IMR-90 (cell line): Measurements from ENCODE around the gene LRRC18. TPM values are rescaled to one million over a fixed set of nuclear protein-coding genes. Genes with fewer than 3 reads are reported as not detected.

Experiments
- ATAC-seq: fragments of 200-7000 bp; cut with Tn5 transposase; 2 replicates; pipeline ENCODE4 v1.9.1; 2020; ENCODE audit warnings: low read depth, mild to moderate bottlenecking, moderate library complexity
- BruUV-seq: library from RNA; stranded (reverse); fragments of 400-500 nt; replicated peaks from 2 replicates; lab custom pipeline; 2021; lab: Mats Ljungman, UMichigan
- CTCF ChIA-PET: fragments of 300-600 bp; formaldehyde crosslinking; extraction: SDS; loops from one replicate; lab custom pipeline; 2021; ENCODE audit warnings: antibody characterized with exemption; lab: Yijun Ruan, JAX
- POLR2A ChIA-PET: fragments of 300-600 bp; sonication (Branson Sonifier 250); formaldehyde crosslinking; loops from one replicate; lab custom pipeline; 2022; ENCODE audit warnings: antibody characterized with exemption; ENCODE audit not compliant: unreplicated experiment; lab: Charles Lee
- DNase-seq: peaks from one replicate; pipeline ENCODE4 v3.0.0; 2013
- H2AFZ ChIP-seq: replicated peaks from 2 replicates; pipeline ENCODE3; 2013; ENCODE audit warnings: low read length, mild to moderate bottlenecking; ENCODE audit not compliant: poor library complexity
- H2AK5ac ChIP-seq: 2 replicates; pipeline ENCODE4 v1.6.1; 2013; ENCODE audit warnings: low read depth, low read length, inconsistent platforms
- H2AK9ac ChIP-seq: replicated peaks from 2 replicates; pipeline ENCODE3; 2013; ENCODE audit warnings: mild to moderate bottlenecking, low read depth, low read length, moderate library complexity; ENCODE audit not compliant: poor library complexity
- H2BK120ac ChIP-seq: 2 replicates; pipeline ENCODE4 v1.6.1; 2013; ENCODE audit warnings: low read depth, low read length, inconsistent platforms
- H2BK15ac ChIP-seq: 3 replicates; pipeline ENCODE4 v1.6.1; 2013; ENCODE audit warnings: low read depth, low read length, inconsistent platforms
- H2BK20ac ChIP-seq: 2 replicates; pipeline ENCODE4 v1.6.1; 2013; ENCODE audit warnings: low read depth, mild to moderate bottlenecking, inconsistent platforms, low read length, moderate library complexity
- H2BK5ac ChIP-seq: 2 replicates; pipeline ENCODE4 v1.6.1; 2013; ENCODE audit warnings: mild to moderate bottlenecking, low read depth, low read length, inconsistent platforms; ENCODE audit not compliant: poor library complexity, severe bottlenecking
- H3K14ac ChIP-seq: replicated peaks from 2 replicates; pipeline ENCODE4 v1.6.1; 2013; ENCODE audit warnings: low read depth, low read length, inconsistent platforms
- H3K18ac ChIP-seq: 2 replicates; pipeline ENCODE4 v1.6.1; 2013; ENCODE audit warnings: low read depth, low read length, control low read depth
- H3K23ac ChIP-seq: 2 replicates; pipeline ENCODE4 v1.6.1; 2013; ENCODE audit warnings: low read depth, low read length, inconsistent platforms
- H3K27ac ChIP-seq: 2 replicates; pipeline ENCODE4 v1.5.1; 2013; ENCODE audit warnings: mild to moderate bottlenecking, control low read depth, low read length; ENCODE audit not compliant: insufficient read depth
- H3K27me3 ChIP-seq: 2 replicates; pipeline ENCODE4 v1.6.1; 2013; ENCODE audit warnings: low read length; ENCODE audit not compliant: control insufficient read depth, insufficient read depth
- H3K36me3 ChIP-seq: 2 replicates; pipeline ENCODE4 v1.6.1; 2013; ENCODE audit warnings: low read length, mixed read lengths; ENCODE audit not compliant: control insufficient read depth, insufficient read depth
- H3K4ac ChIP-seq: 2 replicates; pipeline ENCODE4 v1.6.1; 2013; ENCODE audit warnings: low read depth, low read length, inconsistent platforms
- H3K4me1 ChIP-seq: 2 replicates; pipeline ENCODE4 v1.6.1; 2013; ENCODE audit warnings: low read length, mixed read lengths; ENCODE audit not compliant: control insufficient read depth, insufficient read depth
- H3K4me2 ChIP-seq: 2 replicates; pipeline ENCODE4 v1.6.1; 2013; ENCODE audit warnings: low read depth, mild to moderate bottlenecking, control low read depth, low read length, moderate library complexity
- H3K4me3 ChIP-seq: 2 replicates; pipeline ENCODE4 v1.5.1; 2013; ENCODE audit warnings: low read depth, mild to moderate bottlenecking, control low read depth, low read length, moderate library complexity; ENCODE audit not compliant: insufficient read depth
- H3K56ac ChIP-seq: 2 replicates; pipeline ENCODE4 v1.6.1; 2013; ENCODE audit warnings: low read length, inconsistent platforms; ENCODE audit not compliant: insufficient read depth; ENCODE audit errors: extremely low read depth
- H3K79me1 ChIP-seq, 2 experiments: 2 replicates each; pipeline ENCODE4 v1.6.1; 2013; ENCODE audit warnings: low read length in 2 of 2, inconsistent platforms in 1 of 2, low read depth in 1 of 2
- H3K9ac ChIP-seq: 2 replicates; pipeline ENCODE4 v1.6.1; 2013; ENCODE audit warnings: low read depth, low read length, control low read depth
- H3K9me1 ChIP-seq: 2 replicates; pipeline ENCODE4 v1.6.1; 2013; ENCODE audit warnings: low read length, inconsistent platforms; ENCODE audit not compliant: insufficient read depth
- H3K9me3 ChIP-seq: 2 replicates; pipeline ENCODE4 v1.6.1; 2013; ENCODE audit warnings: low read length; ENCODE audit not compliant: control insufficient read depth, insufficient read depth
- H4K20me1 ChIP-seq: 2 replicates; pipeline ENCODE4 v1.6.1; 2013; ENCODE audit warnings: low read length, inconsistent platforms; ENCODE audit not compliant: insufficient read depth
- H4K5ac ChIP-seq: 2 replicates; pipeline ENCODE4 v1.6.1; 2013; ENCODE audit warnings: mild to moderate bottlenecking, low read depth, low read length, control low read depth
- H4K8ac ChIP-seq, 2 experiments: 2 replicates each; pipeline ENCODE4 v1.6.1; 2013; ENCODE audit warnings: low read depth in 2 of 2, low read length in 2 of 2, control low read depth in 1 of 2, inconsistent platforms in 1 of 2
- H4K91ac ChIP-seq: 2 replicates; pipeline ENCODE4 v1.6.1; 2013; ENCODE audit warnings: low read depth, low read length, inconsistent platforms; ENCODE audit not compliant: insufficient read depth
- CHD1 ChIP-seq: IDR thresholded peaks from 2 replicates; pipeline ENCODE4 v1.6.1; 2012; ENCODE audit warnings: low read depth, low read length, improper control_type of control experiment
- SMC3 ChIP-seq: fragments of 150-350 bp; IDR thresholded peaks from 2 replicates; pipeline ENCODE4 v1.6.1; 2016; ENCODE audit warnings: low read depth, mild to moderate bottlenecking, antibody characterized with exemption, low read length, moderate library complexity
- whole genome bisulfite sequencing, 2 experiments: methylation state at CpG; one replicate each; pipeline versions ENCODE4 v1.1.5 to v1.1.7; 2013; ENCODE audit warnings: missing lambda C conversion rate in 2 of 2; ENCODE audit not compliant: insufficient read length in 1 of 2; ENCODE audit errors: extremely low coverage in 2 of 2; 5-methylcytosine and 5-hydroxymethylcytosine counted together
- dilution Hi-C: fragments of 300-500 bp; cut with HindIII; formaldehyde crosslinking; loops from one replicate; pipeline ENCODE4 v1.14.3; 2018; ENCODE audit warnings: low sequenced_read_pairs; ENCODE audit not compliant: unreplicated experiment
- in situ Hi-C: fragments of 300-500 bp; cut with MboI; formaldehyde crosslinking; loops from 3 replicates; pipeline ENCODE4 v1.14.3; 2019; ENCODE audit warnings: low sequenced_read_pairs, inconsistent platforms, mixed read lengths
- intact Hi-C: fragments of 100-400 bp; cut with micrococcal nuclease; formaldehyde crosslinking; loops from 2 replicates; pipeline ENCODE4 v1.10.0; 2022
- polyA plus RNA-seq, 3 experiments: library from polyadenylated mRNA; depleted of rRNA; stranded (reverse); fragments of >200 nt; gene quantifications; 2 replicates each; pipeline ENCODE4 v1.2.3, GENCODE V29; 2012; ENCODE audit warnings: low replicate concordance in 1 of 3
- total RNA-seq: library from RNA; depleted of rRNA; stranded (reverse); fragments of >200 nt; gene quantifications from 2 replicates; pipeline ENCODE4 v1.2.3, GENCODE V29; 2012

The LRRC18 gene
- total and polyA plus RNA-seq, 2 of the 4 experiments (the other 2 are of a cell fraction), result not detected

GRCh38 chr10:48924988-48925387, 14.7 kb downstream of the LRRC18 start:
- H3K56ac ChIP-seq, result no peak overlapping the region
- peaks cover 11% of the 10 kb centered on the region for H3K27me3 ChIP-seq
- H2AFZ ChIP-seq, result no peak overlapping the region
- no peak for ATAC-seq
- DNase-seq, result no peak
- H3K36me3 ChIP-seq, result no peaks in the 10 kb centered on the region
- H3K4me3 ChIP-seq, result no peak overlapping the region
- TF ChIP-seq CHD1 (no peak), SMC3 (no peak)
- no peaks in the 10 kb centered on the region for H4K20me1 ChIP-seq
- no peak overlapping the region for H3K4ac ChIP-seq
- no peak overlapping the region for H2BK15ac ChIP-seq
- H3K79me1 ChIP-seq, result no peaks in the 10 kb centered on the region
- no peak overlapping the region for H3K14ac ChIP-seq
- H4K91ac ChIP-seq, result no peak overlapping the region
- POLR2A ChIA-PET, result no interaction called here
- H4K5ac ChIP-seq, result no peak overlapping the region
- H2AK9ac ChIP-seq, result no peak overlapping the region
- no peak overlapping the region for H3K23ac ChIP-seq
- no peak overlapping the region for H3K4me2 ChIP-seq
- H2AK5ac ChIP-seq, result no peak overlapping the region
- H3K9me3 ChIP-seq, result no peaks in the 10 kb centered on the region
- CTCF ChIA-PET, result interaction anchor here (0.8 kb wide), 1 partner anchor 13 kb away, joined by 3 read pairs; no protein-coding TSS in a partner anchor
- BruUV-seq, result no TSS peak
- no peak overlapping the region for H2BK5ac ChIP-seq
- intact Hi-C loops, result no loop called here
- no peaks in the 10 kb centered on the region for H3K4me1 ChIP-seq
- no peak overlapping the region for H4K8ac ChIP-seq
- dilution Hi-C loops, result no loop called here
- no peak overlapping the region for H2BK20ac ChIP-seq
- H3K27ac ChIP-seq, result no peak overlapping the region
- H2BK120ac ChIP-seq, result no peak overlapping the region
- H3K9ac ChIP-seq, result no peak overlapping the region
- no CpG with 5 or more reads among the region's 4 CpGs for WGBS, 2 experiments
- in situ Hi-C loops, result no loop called here
- no peaks in the 10 kb centered on the region for H3K9me1 ChIP-seq
- H3K18ac ChIP-seq, result no peak overlapping the region
